GM23248 (cell line): ENCODE data around the gene ARHGDIA. TPM values are rescaled to one million over a fixed set of nuclear protein-coding genes. Genes with fewer than 3 reads are reported as not detected.
A peak's percentile ranks its signal among the peaks of the same experiment; 100 is the strongest.

Experiments
- DNase-seq: peaks from one replicate; pipeline ENCODE4 v3.0.0-alpha.2; 2015
- H2AFZ ChIP-seq: fragments of 200-600 bp; sonication (generic); 2 replicates; pipeline ENCODE4 v1.6.1; 2016; ENCODE audit warnings: antibody characterized with exemption
- H3F3A ChIP-seq: fragments of 200-600 bp; sonication (generic); 2 replicates; pipeline ENCODE4 v1.6.1; 2016; ENCODE audit warnings: mild to moderate bottlenecking, antibody characterized with exemption, mixed run types; ENCODE audit not compliant: insufficient read depth
- H3K27ac ChIP-seq: fragments of 200-600 bp; sonication (generic); 2 replicates; pipeline ENCODE4 v1.5.1; 2016; ENCODE audit warnings: mild to moderate bottlenecking
- H3K27me3 ChIP-seq: fragments of 200-600 bp; sonication (generic); replicated peaks from 2 replicates; pipeline ENCODE4 v1.6.1; 2016; ENCODE audit warnings: mild to moderate bottlenecking; ENCODE audit not compliant: insufficient read depth
- H3K36me3 ChIP-seq: fragments of 200-600 bp; sonication (generic); 2 replicates; pipeline ENCODE4 v1.6.1; 2016; ENCODE audit warnings: low read depth, mild to moderate bottlenecking
- H3K4me1 ChIP-seq: fragments of 200-600 bp; sonication (generic); 2 replicates; pipeline ENCODE4 v1.6.1; 2016; ENCODE audit warnings: mild to moderate bottlenecking; ENCODE audit not compliant: insufficient read depth
- H3K4me2 ChIP-seq: fragments of 200-600 bp; sonication (generic); one replicate; pipeline ENCODE4 v1.6.1; 2016; ENCODE audit warnings: mild to moderate bottlenecking; ENCODE audit not compliant: unreplicated experiment
- H3K4me3 ChIP-seq: fragments of 200-600 bp; sonication (generic); 2 replicates; pipeline ENCODE4 v1.5.1; 2016; ENCODE audit warnings: mild to moderate bottlenecking
- H3K79me2 ChIP-seq: fragments of 200-600 bp; sonication (generic); 2 replicates; pipeline ENCODE4 v1.6.1; 2016; ENCODE audit warnings: mild to moderate bottlenecking; ENCODE audit not compliant: insufficient read depth
- H3K9ac ChIP-seq: fragments of 200-600 bp; sonication (generic); 2 replicates; pipeline ENCODE4 v1.6.1; 2016; ENCODE audit warnings: mild to moderate bottlenecking
- H3K9me2 ChIP-seq: fragments of 200-600 bp; sonication (generic); 2 replicates; pipeline ENCODE4 v1.6.1; 2016; ENCODE audit warnings: mixed run types, mild to moderate bottlenecking, moderate library complexity; ENCODE audit not compliant: insufficient read depth
- H3K9me3 ChIP-seq: fragments of 200-600 bp; sonication (generic); one replicate; pipeline ENCODE4 v1.6.1; 2017; ENCODE audit warnings: low read depth
- H4K20me1 ChIP-seq: fragments of 200-600 bp; sonication (generic); 2 replicates; pipeline ENCODE4 v1.6.0; 2016; ENCODE audit not compliant: insufficient read depth
- EZH2 ChIP-seq: fragments of 200-600 bp; sonication (generic); IDR thresholded peaks from 2 replicates; pipeline ENCODE4 v1.6.1; 2018; ENCODE audit warnings: antibody characterized with exemption, mild to moderate bottlenecking; ENCODE audit not compliant: insufficient read depth, poor library complexity, severe bottlenecking
- EZH2phosphoT487 ChIP-seq: fragments of 200-600 bp; sonication (generic); IDR thresholded peaks from 2 replicates; pipeline ENCODE4 v1.6.1; 2018; ENCODE audit warnings: antibody characterized with exemption, moderate library complexity, mild to moderate bottlenecking, low read depth; ENCODE audit not compliant: insufficient read depth
- WGBS, 2 experiments: methylation state at CpG; one replicate each; pipeline ENCODE4 v1.1.6; 2015 to 2017; ENCODE audit warnings: low lambda C conversion rate in 2 of 2, low coverage in 1 of 2; ENCODE audit errors: missing lambda C conversion rate in 2 of 2; 5-methylcytosine and 5-hydroxymethylcytosine counted together
- in situ Hi-C: fragments of 300-500 bp; cut with MboI; formaldehyde crosslinking; loops from 2 replicates; pipeline ENCODE4 v1.15.0; 2020
- polyA plus RNA-seq: library from polyadenylated mRNA; unstranded; fragments of >200 nt; fragmentation: Nextera tagmentation; extraction: Ambion mirVana; gene quantifications from 2 replicates; pipeline ENCODE4 v1.2.1, GENCODE V29; 2016
- total RNA-seq: library from RNA; depleted of rRNA; stranded (reverse); fragments of >200 nt; shearing (Covaris generic); gene quantifications from 2 replicates; pipeline ENCODE4 v1.2.3, GENCODE V29; 2014

ARHGDIA gene
- total and polyA plus RNA-seq, 2 experiments from 2014 or later = 208 to 310 TPM

DNA sequence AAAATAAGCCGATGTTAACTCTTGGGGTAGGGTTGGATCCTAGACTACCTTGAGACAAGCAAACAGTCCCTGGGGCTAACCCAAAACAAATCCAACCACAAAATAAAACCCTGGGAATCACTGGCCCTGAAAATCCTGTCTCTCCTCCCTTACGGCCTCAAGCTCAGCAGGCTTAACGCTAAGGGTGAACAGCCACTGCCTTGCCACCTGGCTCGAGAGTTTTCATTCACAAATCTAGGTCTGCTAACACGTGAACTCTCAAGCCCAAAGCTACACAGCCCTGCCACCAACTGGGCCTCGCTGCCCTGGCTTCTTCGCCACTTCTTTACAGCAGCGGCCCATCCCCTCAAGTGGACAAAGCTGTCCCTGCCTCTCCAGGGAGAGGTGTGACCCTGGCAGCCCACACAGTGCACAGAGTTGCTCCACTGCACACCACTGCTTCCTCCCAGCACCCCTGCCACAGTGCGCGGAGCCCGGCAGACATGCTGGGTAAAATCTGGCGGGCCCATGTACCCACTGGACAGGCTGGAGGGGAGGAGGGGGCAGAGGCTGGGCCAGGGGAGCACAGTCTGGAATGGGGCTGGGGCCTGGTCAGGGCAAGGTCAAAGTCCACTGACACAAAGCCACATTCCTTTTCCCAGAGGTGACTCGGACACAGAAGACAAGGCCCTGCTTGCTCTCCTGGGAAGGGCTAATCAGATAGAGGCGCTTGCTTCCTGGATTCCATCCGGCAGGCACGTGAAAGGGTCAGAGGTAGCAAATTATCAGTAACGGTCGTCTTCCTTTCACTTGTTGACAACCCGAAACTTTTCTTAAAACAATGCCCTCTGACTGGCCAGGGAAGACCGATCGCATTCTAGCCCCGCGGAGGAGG lies 39.1 kb upstream of the ARHGDIA start:
- Histone ChIP-seq H3F3A (0 out of 2 replicates have a peak, but pooled peaks cover 5% of the 10 kb centered on the region), H4K20me1 (no peaks in the 10 kb centered on the region), H3K36me3 (0 out of 2 replicates have a peak, but pooled peaks cover 10% of the 10 kb centered on the region), H3K27ac (no peak overlapping the region), H3K27me3 (no peaks in the 10 kb centered on the region), H3K9me2 (no peaks in the 10 kb centered on the region), H3K9ac (peak overlapping the region; percentile 70), H3K79me2 (no peaks in the 10 kb centered on the region), H3K9me3 (no peaks in the 10 kb centered on the region), H3K4me2 (peak overlapping the region; percentile 83), H3K4me1 (peaks cover 4% of the 10 kb centered on the region; the same call in 1 of the 2 replicates), H2AFZ (peak overlapping the region; percentile 70), H3K4me3 (peak overlapping the region; percentile 77)
- TF ChIP-seq EZH2 (no peak), EZH2phosphoT487 (no peak)
- in situ Hi-C loops = no loop called here
- WGBS, 2 experiments = 44 to 45% methylated on average over 23 of the region's 23 CpGs
- DNase-seq = peak; percentile 40

DNA sequence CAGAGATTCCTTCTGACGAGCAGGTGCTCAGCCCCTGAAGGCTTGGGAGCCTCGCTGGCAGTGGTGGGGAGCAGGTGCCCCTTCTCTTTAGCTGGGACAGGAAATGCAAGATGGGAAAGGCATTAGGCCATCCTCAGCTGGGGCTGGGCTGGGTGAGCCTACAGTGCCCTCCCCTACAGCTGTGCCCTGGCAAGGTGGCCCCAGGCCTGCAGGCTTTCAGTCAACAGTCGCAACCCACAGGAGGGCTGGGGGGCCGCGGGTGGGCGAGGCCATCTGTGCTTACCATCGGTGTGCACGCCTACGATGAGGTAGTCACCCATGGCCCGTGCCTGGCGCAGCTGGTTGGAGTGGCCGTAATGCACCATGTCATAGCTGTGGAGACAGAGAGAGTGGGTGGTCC lies 38.1 kb upstream of the ARHGDIA start:
- Histone ChIP-seq H3K9me3 (no peaks in the 10 kb centered on the region), H4K20me1 (no peaks in the 10 kb centered on the region), H3K9me2 (no peaks in the 10 kb centered on the region), H3K4me1 (peaks cover 4% of the 10 kb centered on the region; the same call in 1 of the 2 replicates), H3K27me3 (no peaks in the 10 kb centered on the region), H3K79me2 (no peaks in the 10 kb centered on the region), H3K36me3 (0 out of 2 replicates have a peak, but pooled peaks cover 10% of the 10 kb centered on the region), H3K9ac (no peak overlapping the region), H3K4me2 (no peak overlapping the region), H3K27ac (no peak overlapping the region), H3K4me3 (no peak overlapping the region), H3F3A (0 out of 2 replicates have a peak, but pooled peaks cover 5% of the 10 kb centered on the region), H2AFZ (no peak overlapping the region)
- TF ChIP-seq EZH2 = no peak
- no peak for TF ChIP-seq EZH2phosphoT487
- in situ Hi-C loops = no loop called here
- DNase-seq = no peak
- WGBS, 2 experiments = 94 to 98% methylated on average over 12 of the region's 12 CpGs

DNA sequence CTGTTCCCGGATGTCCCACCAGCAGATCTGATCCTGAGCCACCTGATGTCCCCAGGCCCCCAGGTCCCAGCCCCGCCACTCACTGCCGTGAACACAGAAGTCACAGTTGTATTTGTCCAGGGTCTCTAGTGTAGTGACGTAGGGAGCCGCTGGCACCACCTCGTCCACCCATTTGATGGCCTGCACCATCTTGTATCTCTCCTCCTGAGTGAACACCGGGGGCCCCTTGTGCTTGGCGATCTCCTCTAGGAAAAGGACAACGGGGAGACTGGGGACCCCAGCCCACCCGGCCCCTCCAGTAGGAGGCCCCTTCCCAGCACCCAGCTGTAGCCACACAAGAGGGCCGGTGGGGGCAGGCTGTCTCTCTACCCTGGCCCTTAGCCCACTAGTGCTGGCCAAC lies 37.7 kb upstream of the ARHGDIA start:
- H3K9ac ChIP-seq = no peak overlapping the region
- peaks cover 4% of the 10 kb centered on the region; the same call in 1 of the 2 replicates for H3K4me1 ChIP-seq
- 0 out of 2 replicates have a peak, but pooled peaks cover 10% of the 10 kb centered on the region for H3K36me3 ChIP-seq
- H2AFZ ChIP-seq = no peak overlapping the region
- WGBS, 2 experiments = 87 to 95% methylated on average over 8 to 11 of the region's 11 CpGs
- no peaks in the 10 kb centered on the region for H3K9me3 ChIP-seq
- no peak for DNase-seq
- no peak overlapping the region for H3K4me3 ChIP-seq
- H3K79me2 ChIP-seq = no peaks in the 10 kb centered on the region
- no peaks in the 10 kb centered on the region for H4K20me1 ChIP-seq
- no peak overlapping the region for H3K27ac ChIP-seq
- 0 out of 2 replicates have a peak, but pooled peaks cover 5% of the 10 kb centered on the region for H3F3A ChIP-seq
- H3K4me2 ChIP-seq = no peak overlapping the region
- no peak for TF ChIP-seq EZH2
- no peak for TF ChIP-seq EZH2phosphoT487
- no peaks in the 10 kb centered on the region for H3K27me3 ChIP-seq
- no peaks in the 10 kb centered on the region for H3K9me2 ChIP-seq
- in situ Hi-C loops = no loop called here

DNA sequence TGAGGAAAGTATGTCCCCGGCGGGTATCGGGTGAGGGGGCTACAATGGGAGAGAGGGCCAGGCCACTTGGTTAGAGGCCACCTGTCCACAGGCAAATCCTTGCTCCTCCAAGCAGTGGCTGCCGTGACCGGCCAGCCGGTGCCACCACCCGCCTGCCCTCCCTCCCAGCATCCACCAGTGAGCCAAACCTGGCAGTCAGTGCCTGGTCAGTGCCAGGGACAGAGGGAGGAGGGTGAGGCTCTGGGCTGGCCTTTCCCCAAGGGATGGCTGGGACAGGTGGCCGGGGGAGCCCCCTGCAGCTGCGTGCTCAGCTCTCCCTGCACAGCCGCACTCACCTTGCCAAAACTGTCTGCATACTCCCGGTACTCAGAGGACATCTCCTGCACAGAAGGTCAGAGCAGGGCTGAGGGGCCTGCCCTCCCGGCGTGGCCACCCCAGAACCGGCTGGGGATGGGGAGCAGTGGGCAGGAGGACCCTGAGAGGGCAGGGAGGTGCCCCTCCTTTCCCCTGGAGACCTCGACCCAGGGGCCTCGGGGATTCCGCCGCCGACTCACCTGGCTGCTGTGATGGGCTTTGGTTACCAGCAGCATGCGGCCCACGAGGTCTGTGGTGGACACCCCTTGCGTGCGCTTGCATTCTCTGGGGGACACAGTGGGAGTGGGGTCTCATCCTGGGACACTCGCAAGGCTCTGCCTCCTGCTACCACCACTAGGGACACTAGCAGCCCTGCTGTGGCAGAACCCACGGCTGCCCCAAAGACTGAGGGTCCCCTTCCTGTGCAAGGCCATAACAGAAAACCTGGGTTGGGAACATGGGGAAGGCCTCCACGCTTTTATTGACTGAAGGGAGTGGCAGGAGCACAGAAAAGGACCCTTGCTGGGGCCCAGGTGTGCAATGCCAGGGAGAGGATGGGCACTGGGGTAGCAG lies 36.3 kb upstream of the ARHGDIA start:
- H3K79me2 ChIP-seq = no peaks in the 10 kb centered on the region
- WGBS, 2 experiments = 93 to 95% methylated on average over 25 to 26 of the region's 26 CpGs
- no peak overlapping the region for H3K4me2 ChIP-seq
- H3K27me3 ChIP-seq = no peaks in the 10 kb centered on the region
- H3K36me3 ChIP-seq = no peaks in the 10 kb centered on the region
- H3K9ac ChIP-seq = no peak overlapping the region
- in situ Hi-C loops = no loop called here
- 0 out of 2 replicates have a peak, but pooled peaks cover 5% of the 10 kb centered on the region for H3F3A ChIP-seq
- no peak overlapping the region for H3K27ac ChIP-seq
- H3K4me3 ChIP-seq = no peak overlapping the region
- H3K9me2 ChIP-seq = no peaks in the 10 kb centered on the region
- DNase-seq = no peak
- H3K4me1 ChIP-seq = peaks cover 4% of the 10 kb centered on the region; the same call in 1 of the 2 replicates
- no peak for TF ChIP-seq EZH2
- TF ChIP-seq EZH2phosphoT487 = no peak
- H3K9me3 ChIP-seq = no peaks in the 10 kb centered on the region
- H2AFZ ChIP-seq = no peak overlapping the region
- no peaks in the 10 kb centered on the region for H4K20me1 ChIP-seq
